SK-N-MC (cell line): ENCODE measurements around the gene CCDC63.

ENCODE experiments used
- EZH2 ChIP-seq: fragments of 200-600 bp; sonication (generic); IDR thresholded peaks from one replicate; pipeline ENCODE4 v1.6.1; 2017; ENCODE audit warnings: antibody characterized with exemption
- POLR2AphosphoS5 ChIP-seq: IDR thresholded peaks from 2 replicates; pipeline ENCODE4 v1.6.1; 2012; ENCODE audit warnings: mild to moderate bottlenecking, low read depth, low read length, borderline replicate concordance

DNA sequence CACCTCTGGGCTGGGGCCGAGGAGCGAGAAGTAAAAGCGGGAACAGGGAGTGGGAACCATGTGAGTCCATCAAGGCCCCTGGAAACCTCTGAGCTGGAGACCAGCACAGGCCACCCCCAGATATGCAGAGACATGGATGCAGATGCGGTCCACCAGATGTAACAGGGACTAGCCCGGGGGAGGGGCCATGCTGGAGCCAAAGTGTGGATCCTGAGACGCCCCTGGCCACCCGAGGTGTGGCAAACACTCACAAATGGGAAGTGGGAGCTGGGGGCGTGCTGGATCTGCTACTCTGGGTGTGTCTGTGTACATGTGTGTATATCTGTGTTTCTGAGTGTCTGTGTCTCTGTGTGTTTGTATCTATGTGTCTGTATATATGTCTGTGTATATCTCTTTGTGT is 60.8 kb downstream of the CCDC63 start:
- TF ChIP-seq POLR2AphosphoS5, result no peak
- TF ChIP-seq EZH2, result no peak
